T-cell (primary cell): ENCODE data around the gene MAPKBP1. TPM values are rescaled to one million over a fixed set of nuclear protein-coding genes. Genes with fewer than 3 reads are reported as not detected.

ENCODE experiments used
- ATAC-seq, 4 experiments: fragments of 200-7000 bp in 3 of 4; fragments of 150-1000 bp in 1 of 4; cut with Tn5 transposase; replicated peaks in 1 of 4; 1 replicate in 3 of 4; 2 replicates in 1 of 4; pipeline ENCODE4 v1.10.0; 2021; ENCODE audit warnings: moderate library complexity in 3 of 4, mild to moderate bottlenecking in 2 of 4, moderate number of reproducible peaks in 1 of 4
- CTCF ChIA-PET, 2 donors: fragments of 300-600 bp; sonication (Branson Sonifier 250); formaldehyde crosslinking; loops; one replicate each; lab custom pipeline; 2022; ENCODE audit warnings: antibody characterized with exemption in 2 of 2; lab: Charles Lee
- POLR2A ChIA-PET, 2 donors: fragments of 300-600 bp; sonication (Branson Sonifier 250); formaldehyde crosslinking; loops; one replicate each; lab custom pipeline; 2022; ENCODE audit warnings: antibody characterized with exemption in 2 of 2; lab: Charles Lee
- DNase-seq, 35 experiments: peaks; one replicate each; pipeline versions ENCODE4 v3.0.0 to v3.0.0-alpha.2; 2013 to 2023
- H3K27ac ChIP-seq: one replicate; pipeline ENCODE4 v1.5.1; 2013; ENCODE audit warnings: low read length
- H3K27me3 ChIP-seq, 2 experiments: replicated peaks in 1 of 2; 1 replicate in 1 of 2; 2 replicates in 1 of 2; pipeline versions ENCODE4 v1.6.1 to v1.7.0; 2013; ENCODE audit warnings: low read length in 1 of 2, mixed read lengths in 1 of 2; ENCODE audit not compliant: control insufficient read depth in 2 of 2, insufficient read depth in 2 of 2; ENCODE audit errors: extremely low read depth in 1 of 2
- H3K36me3 ChIP-seq, 2 donors: 1 replicate in 1 of 2; 2 replicates in 1 of 2; pipeline versions ENCODE4 v1.6.1 to v1.7.0; 2013; ENCODE audit warnings: low read length in 1 of 2; ENCODE audit not compliant: control insufficient read depth in 2 of 2, insufficient read depth in 1 of 2; ENCODE audit errors: extremely low read depth in 1 of 2
- H3K4me1 ChIP-seq, 2 experiments: 1 replicate in 1 of 2; 2 replicates in 1 of 2; pipeline versions ENCODE4 v1.6.1 to v1.7.0; 2013; ENCODE audit warnings: low read length in 2 of 2, mixed read lengths in 1 of 2; ENCODE audit not compliant: insufficient read depth in 2 of 2, control insufficient read depth in 1 of 2; ENCODE audit errors: extremely low read depth in 1 of 2
- H3K4me3 ChIP-seq, 2 donors: 1 replicate in 1 of 2; 2 replicates in 1 of 2; pipeline versions ENCODE4 v1.5.1 to v1.7.0; 2013; ENCODE audit warnings: mild to moderate bottlenecking in 2 of 2, low read length in 1 of 2, moderate library complexity in 1 of 2; ENCODE audit not compliant: control insufficient read depth in 1 of 2; ENCODE audit errors: extremely low read depth in 1 of 2
- H3K9me3 ChIP-seq: 2 replicates; pipeline ENCODE4 v1.7.0; 2013
- H3K27ac Mint-ChIP-seq, 2 donors: one replicate each; pipeline ENCODE4 v1.8.0; 2020 to 2021; ENCODE audit warnings: mild to moderate bottlenecking in 2 of 2, mixed read lengths in 2 of 2
- H3K27me3 Mint-ChIP-seq, 2 donors: one replicate each; pipeline ENCODE4 v1.8.0; 2021 to 2022; ENCODE audit warnings: mixed read lengths in 2 of 2
- H3K36me3 Mint-ChIP-seq: one replicate; pipeline ENCODE4 v1.8.0; 2021; ENCODE audit warnings: mixed read lengths
- H3K4me1 Mint-ChIP-seq, 3 donors: one replicate each; pipeline ENCODE4 v1.8.0; 2020 to 2022; ENCODE audit warnings: mixed read lengths in 3 of 3, mild to moderate bottlenecking in 1 of 3
- H3K4me3 Mint-ChIP-seq, 3 donors: one replicate each; pipeline ENCODE4 v1.8.0; 2020 to 2022; ENCODE audit warnings: mild to moderate bottlenecking in 3 of 3, mixed read lengths in 3 of 3, moderate library complexity in 3 of 3
- H3K9me3 Mint-ChIP-seq, 3 donors: one replicate each; pipeline ENCODE4 v1.8.0; 2020 to 2022; ENCODE audit warnings: mixed read lengths in 3 of 3
- WGBS: methylation state at CpG from one replicate; pipeline ENCODE4 v1.1.5; 2013; ENCODE audit warnings: missing lambda C conversion rate; ENCODE audit not compliant: insufficient coverage; 5-methylcytosine and 5-hydroxymethylcytosine counted together
- total RNA-seq, 35 experiments: library from RNA in 6 of 35; stranded (reverse) in 6 of 35; fragments of 120-200 nt in 1 of 35; gene quantifications; one replicate each; pipeline versions ENCODE4 v1.2.1 to v1.2.4 and lab custom pipeline; 2013 to 2026

Gene MAPKBP1
- total RNA-seq, 5 donors from 2014 or later (not counting 1 experiment from before 2014, with no cell fraction given): 37.0 to 44.8 (median 38.2) TPM

- Histone ChIP-seq H3K27me3 (no peaks in the 10 kb centered on the region), H3K4me3 (no peak overlapping the region), H3K9me3 (no peaks in the 10 kb centered on the region), H3K4me1 (peaks cover 0 to 19% of the 10 kb centered on the region in 2 experiments), H3K36me3 (peaks cover 5 to 43% of the 10 kb centered on the region in 2 donors), H3K27ac (no peak overlapping the region)
- Mint-ChIP-seq H3K9me3 (no peaks in the 10 kb centered on the region), H3K27ac (no peak overlapping the region), H3K4me3 (no peak overlapping the region), H3K27me3 (no peaks in the 10 kb centered on the region), H3K36me3 (peaks cover 32% of the 10 kb centered on the region), H3K4me1 (peaks cover 17% of the 10 kb centered on the region in 3 donors)
- ATAC-seq: no peak
- DNase-seq: no peak
- 96% methylated on average over 10 of the region's 11 CpGs for WGBS
- ChIA-PET POLR2A (interaction anchor here in 1 of 2 donors (0.6 to 0.7 kb wide), 3 partner anchors 13 to 417 kb away, joined by 3 to 4 read pairs (median 3); no protein-coding TSS in a partner anchor), CTCF (interaction anchor here (1.5 to 5.8 kb wide), 5 partner anchors 12 to 157 kb away, joined by 3 to 104 read pairs (median 7); partner anchors contain the start of gene MAPKBP1 (in 2 of the 2))
Observed at GRCh38 chr15:41812820-41813375, 38.6 kb downstream of the MAPKBP1 start.

GRCh38 chr15:41813426-41813825 is 39.1 kb downstream of the MAPKBP1 start:
- ChIA-PET CTCF (interaction anchor here (2.5 to 5.8 kb wide), 3 partner anchors 40 to 91 kb away, joined by 7 to 104 read pairs (median 42); partner anchors contain the start of gene MAPKBP1 (in 2 of the 2)), POLR2A (interaction anchor here (0.6 kb wide), 3 partner anchors 161 to 418 kb away, joined by 3 to 5 read pairs (median 4); no protein-coding TSS in a partner anchor)
- Mint-ChIP-seq H3K4me1 (peaks cover 17% of the 10 kb centered on the region in 3 donors), H3K4me3 (no peak overlapping the region), H3K36me3 (peaks cover 35% of the 10 kb centered on the region), H3K9me3 (no peaks in the 10 kb centered on the region), H3K27ac (no peak overlapping the region), H3K27me3 (no peaks in the 10 kb centered on the region)
- Histone ChIP-seq H3K4me1 (peaks cover 0 to 19% of the 10 kb centered on the region in 2 experiments), H3K27me3 (no peaks in the 10 kb centered on the region), H3K27ac (no peak overlapping the region), H3K9me3 (no peaks in the 10 kb centered on the region), H3K4me3 (no peak overlapping the region), H3K36me3 (peaks cover 5 to 49% of the 10 kb centered on the region in 2 donors)
- ATAC-seq (no peak), DNase-seq (no peak)
- whole genome bisulfite sequencing: 80% methylated on average over 1 of the region's 8 CpGs

- Mint-ChIP-seq H3K4me3 (no peak overlapping the region), H3K9me3 (no peaks in the 10 kb centered on the region), H3K36me3 (peaks cover 42% of the 10 kb centered on the region), H3K4me1 (peaks cover 16 to 17% (median 17%) of the 10 kb centered on the region in 3 donors), H3K27ac (no peak overlapping the region), H3K27me3 (no peaks in the 10 kb centered on the region)
- ChIA-PET CTCF (interaction anchor here in 1 of 2 donors (5.8 kb wide), 1 partner anchor 41 kb away, joined by 104 read pairs; the partner anchor contains the start of gene MAPKBP1), POLR2A (no interaction called here)
- H3K4me1 ChIP-seq: peaks cover 0 to 18% of the 10 kb centered on the region in 2 experiments
- no peaks in the 10 kb centered on the region for H3K9me3 ChIP-seq
- WGBS: 100% methylated on average over 4 of the region's 5 CpGs
- no peak for ATAC-seq
- peaks cover 5 to 59% of the 10 kb centered on the region in 2 donors for H3K36me3 ChIP-seq
- no peak overlapping the region for H3K4me3 ChIP-seq
- no peak for DNase-seq
- H3K27me3 ChIP-seq: no peaks in the 10 kb centered on the region
- H3K27ac ChIP-seq: no peak overlapping the region
Observed at GRCh38 chr15:41814534-41814933, 40.2 kb downstream of the MAPKBP1 start.

GRCh38 chr15:41816788-41817187 is 42.5 kb downstream of the MAPKBP1 start:
- no peaks in the 10 kb centered on the region for H3K27me3 ChIP-seq
- Mint-ChIP-seq H3K9me3 (no peaks in the 10 kb centered on the region), H3K36me3 (peaks cover 53% of the 10 kb centered on the region), H3K4me1 (peaks cover 1 to 2% (median 2%) of the 10 kb centered on the region in 3 donors), H3K4me3 (no peak overlapping the region), H3K27ac (no peak overlapping the region), H3K27me3 (no peaks in the 10 kb centered on the region)
- H3K27ac ChIP-seq: no peak overlapping the region
- POLR2A ChIA-PET: interaction anchor here in 1 of 2 donors (0.6 kb wide), 1 partner anchor 400 kb away, joined by 3 read pairs; no protein-coding TSS in a partner anchor
- no peaks in the 10 kb centered on the region for H3K9me3 ChIP-seq
- no peak overlapping the region for H3K4me3 ChIP-seq
- DNase-seq: no peak
- 100% methylated on average over 4 of the region's 9 CpGs for WGBS
- no peak for ATAC-seq
- peaks cover 0 to 1% of the 10 kb centered on the region in 2 experiments for H3K4me1 ChIP-seq
- peaks cover 11 to 77% of the 10 kb centered on the region in 2 donors for H3K36me3 ChIP-seq
- CTCF ChIA-PET: interaction anchor here in 1 of 2 donors (1.1 kb wide), 1 partner anchor 42 kb away, joined by 3 read pairs; the partner anchor contains the start of gene MAPKBP1

- Histone ChIP-seq H3K4me1 (no peaks in the 10 kb centered on the region), H3K27ac (no peak overlapping the region), H3K27me3 (no peaks in the 10 kb centered on the region), H3K36me3 (peaks cover 11 to 80% of the 10 kb centered on the region in 2 donors), H3K4me3 (no peak overlapping the region), H3K9me3 (no peaks in the 10 kb centered on the region)
- DNase-seq: no peak
- Mint-ChIP-seq H3K9me3 (no peaks in the 10 kb centered on the region), H3K27me3 (no peaks in the 10 kb centered on the region), H3K4me3 (no peak overlapping the region), H3K27ac (no peak overlapping the region), H3K4me1 (no peaks in the 10 kb centered on the region), H3K36me3 (peaks cover 54% of the 10 kb centered on the region)
- ATAC-seq: no peak
- ChIA-PET POLR2A (no interaction called here), CTCF (interaction anchor here in 1 of 2 donors (1.1 kb wide), 1 partner anchor 43 kb away, joined by 3 read pairs; the partner anchor contains the start of gene MAPKBP1)
- WGBS: over 99% methylated on average over 13 of the region's 14 CpGs
Observed at GRCh38 chr15:41817327-41817726, 43.0 kb downstream of the MAPKBP1 start.

- H3K9me3 Mint-ChIP-seq: no peaks in the 10 kb centered on the region
- no peaks in the 10 kb centered on the region for H3K27me3 Mint-ChIP-seq
- H3K4me3 ChIP-seq: no peak overlapping the region
- 100% methylated on average over 1 of the region's 6 CpGs for WGBS
- ChIA-PET POLR2A (no interaction called here), CTCF (no interaction called here)
- H3K4me1 ChIP-seq: no peaks in the 10 kb centered on the region
- H3K4me3 Mint-ChIP-seq: no peak overlapping the region
- peaks cover 11 to 84% of the 10 kb centered on the region in 2 donors for H3K36me3 ChIP-seq
- DNase-seq (no peak), ATAC-seq (no peak)
- no peaks in the 10 kb centered on the region for H3K27me3 ChIP-seq
- no peaks in the 10 kb centered on the region for H3K9me3 ChIP-seq
- no peak overlapping the region for H3K27ac ChIP-seq
- H3K36me3 Mint-ChIP-seq: peaks cover 54% of the 10 kb centered on the region
- H3K4me1 Mint-ChIP-seq: no peaks in the 10 kb centered on the region
- H3K27ac Mint-ChIP-seq: no peak overlapping the region
Observed at GRCh38 chr15:41817781-41818180, 43.5 kb downstream of the MAPKBP1 start.
